ENCODE measurements around the gene KLRB1.
"Not testable (repeated sequence)": the region's sequence is repeated elsewhere in the genome, so short reads cannot be mapped to it uniquely, and the experiment has no call there.

KLRB1 gene

GRCh38 chr12:9619411-9620179 lies 11.9 kb upstream of the KLRB1 start:
- DNase-seq: no peak

- DNase-seq: not testable (repeated sequence)
Observed at GRCh38 chr12:9618906-9619305, 11.2 kb upstream of the KLRB1 start.

- DNase-seq: no peak
Observed at GRCh38 chr12:9617124-9617523, 9.4 kb upstream of the KLRB1 start.

GRCh38 chr12:9615420-9616136 lies 7.9 kb upstream of the KLRB1 start:
- DNase-seq: no peak

- DNase-seq: not testable (repeated sequence)
Observed at GRCh38 chr12:9610606-9611005, 2.9 kb upstream of the KLRB1 start.

- DNase-seq: no peak
Observed at GRCh38 chr12:9606736-9607372, 862 bp downstream of the KLRB1 start.

- DNase-seq: no peak
Observed at GRCh38 chr12:9606247-9606646, 1.5 kb downstream of the KLRB1 start.

GRCh38 chr12:9605483-9605882 lies 2.2 kb downstream of the KLRB1 start:
- DNase-seq: no peak

GRCh38 chr12:9604287-9604686 lies 3.4 kb downstream of the KLRB1 start:
- no peak for DNase-seq

GRCh38 chr12:9600426-9600825 lies 7.3 kb downstream of the KLRB1 start:
- DNase-seq: not testable (repeated sequence)

GRCh38 chr12:9598363-9598762 lies 9.4 kb downstream of the KLRB1 start:
- no peak for DNase-seq

- no peak for DNase-seq
Observed at GRCh38 chr12:9597365-9597764, 10.4 kb downstream of the KLRB1 start.

GRCh38 chr12:9590441-9590840 lies 17.3 kb downstream of the KLRB1 start:
- DNase-seq: no peak

- DNase-seq: no peak
Observed at GRCh38 chr12:9588749-9589148, 19.0 kb downstream of the KLRB1 start.

GRCh38 chr12:9587987-9588600 lies 19.6 kb downstream of the KLRB1 start:
- DNase-seq: no peak

- not testable (repeated sequence) for DNase-seq
Observed at GRCh38 chr12:9577729-9578128, 30.0 kb downstream of the KLRB1 start.

- not testable (repeated sequence) for DNase-seq
Observed at GRCh38 chr12:9567151-9567550, 40.6 kb downstream of the KLRB1 start.

GRCh38 chr12:9566113-9566512 lies 41.6 kb downstream of the KLRB1 start:
- DNase-seq: not testable (repeated sequence)

- not testable (repeated sequence) for DNase-seq
Observed at GRCh38 chr12:9564418-9564817, 43.3 kb downstream of the KLRB1 start.

- not testable (repeated sequence) for DNase-seq
Observed at GRCh38 chr12:9562841-9563453, 44.8 kb downstream of the KLRB1 start.

- DNase-seq: not testable (repeated sequence)
Observed at GRCh38 chr12:9545489-9545888, 62.2 kb downstream of the KLRB1 start.
